Erythroblast (primary cell): ENCODE measurements around the gene MRRF.

Experiments
- GATA1 ChIP-seq: IDR thresholded peaks from 2 replicates; pipeline ENCODE4 v1.6.1; 2011; ENCODE audit warnings: low read depth, mild to moderate bottlenecking, control low read depth, low read length, moderate library complexity
- POLR2A ChIP-seq: IDR thresholded peaks from 2 replicates; pipeline ENCODE4 v1.6.1; 2011; ENCODE audit warnings: mild to moderate bottlenecking, low read length

DNA sequence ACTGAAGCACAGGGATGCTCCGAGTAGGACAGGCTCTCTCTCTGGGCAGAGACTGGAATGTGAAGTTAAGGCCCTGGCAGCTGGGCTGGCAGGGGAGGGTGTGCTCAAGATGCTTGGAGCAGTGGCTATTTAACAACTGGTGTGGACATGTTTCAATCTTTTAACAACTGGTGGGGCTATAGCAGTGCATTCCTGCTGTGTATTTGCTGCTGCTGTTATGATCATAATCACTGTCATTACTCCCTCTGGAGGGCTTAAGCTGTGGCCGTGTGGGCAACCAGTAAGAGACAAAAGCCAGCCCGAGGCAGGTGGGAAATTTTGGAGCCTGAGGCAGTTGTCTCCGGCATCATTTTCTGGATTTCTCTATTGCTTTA, 72.9 kb downstream of the MRRF start:
- TF ChIP-seq POLR2A (no peak), GATA1 (no peak)
